ENCODE results near the gene TRAM2. TPM values are rescaled to one million over a fixed set of nuclear protein-coding genes. Genes with fewer than 3 reads are reported as not detected.

Gene TRAM2
- total RNA-seq, 2 donors from 2014 or later: 7.2 to 22.4 TPM

DNA sequence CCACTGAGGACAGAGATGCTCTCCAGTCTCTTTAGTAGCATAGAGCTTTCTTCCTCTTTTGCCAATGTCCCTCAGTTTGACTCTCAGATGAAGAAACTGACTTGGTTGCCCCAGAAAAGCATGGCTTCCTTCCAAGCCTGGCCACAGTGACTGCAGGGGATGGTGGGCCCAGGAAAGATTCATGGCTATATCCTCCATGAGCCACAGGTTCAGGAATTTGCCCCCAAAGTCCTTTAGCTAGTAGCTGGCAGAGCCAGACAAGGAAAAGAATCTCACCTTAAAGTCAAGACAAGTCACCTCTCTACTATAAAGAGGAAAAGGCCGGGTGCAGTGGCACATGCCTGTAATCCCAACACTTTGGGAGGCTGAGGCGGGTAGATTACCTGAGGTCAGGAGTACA, 43.4 kb downstream of the TRAM2 start:
- H3K27ac ChIP-seq: no peak overlapping the region
- intact Hi-C loops (cut with DNase I): no loop called here
- H3K9me3 ChIP-seq: no peaks in the 10 kb centered on the region
- no peaks in the 10 kb centered on the region for H3K27me3 ChIP-seq (replicated peaks; ENCODE audit: insufficient read depth)
- WGBS: 98% methylated on average over 2 of the region's 2 CpGs
- DNase-seq (ENCODE audit: low spot score): no peak
- H3K36me3 ChIP-seq: no peaks in the 10 kb centered on the region
- H3K4me1 ChIP-seq (replicated peaks): no peaks in the 10 kb centered on the region
- no peak for TF ChIP-seq POLR2AphosphoS5 (IDR thresholded peaks at IDR 0.05)
- TF ChIP-seq, protein P1, sequence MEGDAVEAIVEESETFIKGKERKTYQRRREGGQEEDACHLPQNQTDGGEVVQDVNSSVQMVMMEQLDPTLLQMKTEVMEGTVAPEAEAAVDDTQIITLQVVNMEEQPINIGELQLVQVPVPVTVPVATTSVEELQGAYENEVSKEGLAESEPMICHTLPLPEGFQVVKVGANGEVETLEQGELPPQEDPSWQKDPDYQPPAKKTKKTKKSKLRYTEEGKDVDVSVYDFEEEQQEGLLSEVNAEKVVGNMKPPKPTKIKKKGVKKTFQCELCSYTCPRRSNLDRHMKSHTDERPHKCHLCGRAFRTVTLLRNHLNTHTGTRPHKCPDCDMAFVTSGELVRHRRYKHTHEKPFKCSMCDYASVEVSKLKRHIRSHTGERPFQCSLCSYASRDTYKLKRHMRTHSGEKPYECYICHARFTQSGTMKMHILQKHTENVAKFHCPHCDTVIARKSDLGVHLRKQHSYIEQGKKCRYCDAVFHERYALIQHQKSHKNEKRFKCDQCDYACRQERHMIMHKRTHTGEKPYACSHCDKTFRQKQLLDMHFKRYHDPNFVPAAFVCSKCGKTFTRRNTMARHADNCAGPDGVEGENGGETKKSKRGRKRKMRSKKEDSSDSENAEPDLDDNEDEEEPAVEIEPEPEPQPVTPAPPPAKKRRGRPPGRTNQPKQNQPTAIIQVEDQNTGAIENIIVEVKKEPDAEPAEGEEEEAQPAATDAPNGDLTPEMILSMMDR (IDR thresholded peaks at IDR 0.05): no peak
- no peak for TF ChIP-seq POLR2A (IDR thresholded peaks at IDR 0.05)
- H3K4me3 ChIP-seq: no peak overlapping the region

GRCh38 chr6:52532457-52532856, 44.4 kb downstream of the TRAM2 start:
- TF ChIP-seq POLR2AphosphoS5 (IDR thresholded peaks at IDR 0.05): no peak
- no peak for TF ChIP-seq POLR2A (IDR thresholded peaks at IDR 0.05)
- TF ChIP-seq, protein P1 (IDR thresholded peaks at IDR 0.05): no peak
- intact Hi-C loops (cut with DNase I): no loop called here
- H3K9me3 ChIP-seq: no peaks in the 10 kb centered on the region
- no peaks in the 10 kb centered on the region for H3K36me3 ChIP-seq
- 79% methylated on average over 2 of the region's 2 CpGs for WGBS
- H3K27me3 ChIP-seq (replicated peaks; ENCODE audit: insufficient read depth): no peaks in the 10 kb centered on the region
- no peaks in the 10 kb centered on the region for H3K4me1 ChIP-seq (replicated peaks)
- DNase-seq (ENCODE audit: low spot score): no peak
- no peak overlapping the region for H3K27ac ChIP-seq
- no peak overlapping the region for H3K4me3 ChIP-seq

DNA sequence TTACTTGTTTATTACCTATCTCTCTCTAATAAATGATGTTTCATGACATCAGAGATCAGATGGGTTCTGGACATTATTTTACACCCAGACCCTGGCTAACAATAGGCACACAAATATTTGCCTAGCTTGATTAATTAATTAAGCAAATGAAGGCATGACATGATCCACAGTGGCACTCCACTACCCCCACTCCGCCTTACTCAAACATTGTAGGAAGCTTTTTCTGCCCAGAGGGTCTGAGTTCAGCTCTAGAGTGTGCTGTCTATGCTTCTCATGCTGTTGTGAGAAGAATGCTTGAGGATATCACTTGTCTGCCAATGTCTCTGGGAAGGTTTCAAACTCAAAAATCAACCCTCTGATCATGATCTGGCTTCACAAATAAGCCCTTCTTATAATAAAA, 45.0 kb downstream of the TRAM2 start:
- Histone ChIP-seq H3K4me1 (replicated peaks) (no peaks in the 10 kb centered on the region), H3K9me3 (no peaks in the 10 kb centered on the region), H3K27ac (no peak overlapping the region), H3K36me3 (no peaks in the 10 kb centered on the region), H3K27me3 (replicated peaks; ENCODE audit: insufficient read depth) (no peaks in the 10 kb centered on the region), H3K4me3 (no peak overlapping the region)
- TF ChIP-seq POLR2AphosphoS5 (IDR thresholded peaks at IDR 0.05) (no peak), POLR2A (IDR thresholded peaks at IDR 0.05) (no peak)
- TF ChIP-seq, protein P1 (IDR thresholded peaks at IDR 0.05): no peak
- no peak for DNase-seq (ENCODE audit: low spot score)
- 96% methylated on average over 1 of the region's 1 CpG for WGBS
- intact Hi-C loops (cut with DNase I): no loop called here

GRCh38 chr6:52531396-52531795, 45.5 kb downstream of the TRAM2 start:
- no peaks in the 10 kb centered on the region for H3K9me3 ChIP-seq
- intact Hi-C loops (cut with DNase I): no loop called here
- no peak for DNase-seq (ENCODE audit: low spot score)

GRCh38 chr6:52530351-52530750, 46.5 kb downstream of the TRAM2 start:
- Histone ChIP-seq H3K27ac (no peak overlapping the region), H3K4me1 (replicated peaks) (no peaks in the 10 kb centered on the region), H3K27me3 (replicated peaks; ENCODE audit: insufficient read depth) (no peaks in the 10 kb centered on the region), H3K36me3 (no peaks in the 10 kb centered on the region), H3K9me3 (no peaks in the 10 kb centered on the region), H3K4me3 (no peak overlapping the region)
- TF ChIP-seq POLR2A (IDR thresholded peaks at IDR 0.05) (no peak), POLR2AphosphoS5 (IDR thresholded peaks at IDR 0.05) (no peak)
- TF ChIP-seq, protein P1 (IDR thresholded peaks at IDR 0.05): no peak
- 94% methylated on average over 10 of the region's 10 CpGs for WGBS
- no peak for DNase-seq (ENCODE audit: low spot score)
- intact Hi-C loops (cut with DNase I): no loop called here

More at GRCh38 chr6:52531396-52531795, 45.5 kb downstream of the TRAM2 start:
- 90% methylated on average over 4 of the region's 4 CpGs for WGBS
- TF ChIP-seq, protein P1 (IDR thresholded peaks at IDR 0.05): no peak
- no peak for TF ChIP-seq POLR2AphosphoS5 (IDR thresholded peaks at IDR 0.05)
- no peaks in the 10 kb centered on the region for H3K36me3 ChIP-seq
- H3K4me3 ChIP-seq: no peak overlapping the region
- no peaks in the 10 kb centered on the region for H3K4me1 ChIP-seq (replicated peaks)
- H3K27me3 ChIP-seq (replicated peaks; ENCODE audit: insufficient read depth): no peaks in the 10 kb centered on the region
- no peak overlapping the region for H3K27ac ChIP-seq
